ENCODE results near the gene DDX51. TPM values are rescaled to one million over a fixed set of nuclear protein-coding genes. Genes with fewer than 3 reads are reported as not detected.

Gene DDX51
- total RNA-seq, 1 donor from 2014 or later, result 10.2 TPM

DNA sequence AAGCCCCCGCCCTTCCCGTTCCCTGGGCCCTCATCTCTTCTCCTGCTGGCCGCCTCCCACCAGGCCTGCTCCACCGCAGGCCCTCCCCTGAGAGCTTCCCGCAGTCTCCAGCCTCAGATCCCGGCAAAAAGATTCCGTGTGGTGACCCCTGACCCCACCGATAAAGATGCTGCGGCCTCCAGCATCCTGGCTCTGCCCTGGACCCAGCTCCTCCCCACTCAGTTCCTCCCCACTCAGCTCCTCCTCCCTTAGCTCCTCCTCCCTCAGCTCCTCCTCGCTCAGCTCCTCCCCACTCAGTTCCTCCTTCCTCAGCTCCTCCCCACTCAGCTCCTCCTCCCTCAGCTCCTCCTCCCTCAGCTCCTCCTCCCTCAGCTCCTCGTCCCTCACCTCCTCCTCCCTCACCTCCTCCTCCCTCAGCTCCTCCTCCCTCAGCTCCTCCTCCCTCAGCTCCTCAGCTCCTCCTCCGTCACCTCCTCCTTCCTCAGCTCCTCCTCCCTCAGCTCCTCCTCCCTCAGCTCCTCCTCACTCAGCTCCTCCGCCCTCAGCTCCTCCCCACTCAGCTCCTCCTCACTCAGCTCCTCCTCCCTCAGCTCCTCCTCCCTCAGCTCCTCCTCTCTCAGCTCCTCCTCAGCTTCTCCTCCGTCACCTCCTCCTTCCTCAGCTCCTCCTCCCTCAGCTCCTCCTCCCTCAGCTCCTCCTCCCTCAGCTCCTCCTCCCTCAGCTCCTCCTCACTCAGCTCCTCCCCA is 17.1 kb upstream of the DDX51 start:
- Histone ChIP-seq H2AFZ (ENCODE audit: low read depth, low read length) (no peak overlapping the region), H4K20me1 (ENCODE audit: insufficient read depth, low read length) (peaks cover 40% of the 10 kb centered on the region), H3K27ac (ENCODE audit: low read depth, low read length) (no peak overlapping the region), H3K79me2 (ENCODE audit: insufficient read depth, low read length) (no peaks in the 10 kb centered on the region), H3K36me3 (ENCODE audit: insufficient read depth, low read length) (peaks cover 14% of the 10 kb centered on the region), H3K9ac (ENCODE audit: low read length) (no peak overlapping the region), H3K27me3 (ENCODE audit: insufficient read depth, low read length) (no peaks in the 10 kb centered on the region), H3K9me3 (ENCODE audit: insufficient read depth, low read depth, low read length) (peaks cover 20% of the 10 kb centered on the region), H3K4me3 (ENCODE audit: insufficient read depth, low read depth, low read length) (no peak overlapping the region), H3K4me1 (ENCODE audit: insufficient read depth, low read length) (peaks cover 11% of the 10 kb centered on the region), H3K4me2 (ENCODE audit: low read length) (no peak overlapping the region)
- DNase-seq (ENCODE audit: low read depth), result peak; percentile 34
- Mint-ChIP-seq H3K9me3 (ENCODE audit: unreplicated experiment) (peaks cover 2% of the 10 kb centered on the region), H3K4me3 (ENCODE audit: unreplicated experiment) (no peak overlapping the region), H3K4me1 (ENCODE audit: low read depth, unreplicated experiment) (no peaks in the 10 kb centered on the region), H3K36me3 (ENCODE audit: low read depth, unreplicated experiment) (peaks cover 3% of the 10 kb centered on the region), H3K27me3 (ENCODE audit: low read depth, unreplicated experiment) (peaks cover 17% of the 10 kb centered on the region), H3K27ac (ENCODE audit: unreplicated experiment) (no peak overlapping the region)
- no peak for FAIRE-seq
- no peak for TF ChIP-seq EZH2 (IDR thresholded peaks at IDR 0.05; ENCODE audit: insufficient read depth, low read length)
- TF ChIP-seq, protein P1, sequence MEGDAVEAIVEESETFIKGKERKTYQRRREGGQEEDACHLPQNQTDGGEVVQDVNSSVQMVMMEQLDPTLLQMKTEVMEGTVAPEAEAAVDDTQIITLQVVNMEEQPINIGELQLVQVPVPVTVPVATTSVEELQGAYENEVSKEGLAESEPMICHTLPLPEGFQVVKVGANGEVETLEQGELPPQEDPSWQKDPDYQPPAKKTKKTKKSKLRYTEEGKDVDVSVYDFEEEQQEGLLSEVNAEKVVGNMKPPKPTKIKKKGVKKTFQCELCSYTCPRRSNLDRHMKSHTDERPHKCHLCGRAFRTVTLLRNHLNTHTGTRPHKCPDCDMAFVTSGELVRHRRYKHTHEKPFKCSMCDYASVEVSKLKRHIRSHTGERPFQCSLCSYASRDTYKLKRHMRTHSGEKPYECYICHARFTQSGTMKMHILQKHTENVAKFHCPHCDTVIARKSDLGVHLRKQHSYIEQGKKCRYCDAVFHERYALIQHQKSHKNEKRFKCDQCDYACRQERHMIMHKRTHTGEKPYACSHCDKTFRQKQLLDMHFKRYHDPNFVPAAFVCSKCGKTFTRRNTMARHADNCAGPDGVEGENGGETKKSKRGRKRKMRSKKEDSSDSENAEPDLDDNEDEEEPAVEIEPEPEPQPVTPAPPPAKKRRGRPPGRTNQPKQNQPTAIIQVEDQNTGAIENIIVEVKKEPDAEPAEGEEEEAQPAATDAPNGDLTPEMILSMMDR (IDR thresholded peaks at IDR 0.05; ENCODE audit: insufficient read depth, low read depth, low read length), result no peak

- no peak for TF ChIP-seq EZH2 (IDR thresholded peaks at IDR 0.05; ENCODE audit: insufficient read depth, low read length)
- TF ChIP-seq, protein P1 (IDR thresholded peaks at IDR 0.05; ENCODE audit: insufficient read depth, low read depth, low read length), result no peak
These were observed 16.5 kb upstream of the DDX51 start for GRCh38 chr12:132160601-132161035.

GRCh38 chr12:132160016-132160415 is 15.9 kb upstream of the DDX51 start:
- TF ChIP-seq EZH2 (IDR thresholded peaks at IDR 0.05; ENCODE audit: insufficient read depth, low read length), result no peak
- TF ChIP-seq, protein P1 (IDR thresholded peaks at IDR 0.05; ENCODE audit: insufficient read depth, low read depth, low read length), result no peak
- Mint-ChIP-seq H3K27me3 (ENCODE audit: low read depth, unreplicated experiment) (peaks cover 17% of the 10 kb centered on the region), H3K27ac (ENCODE audit: unreplicated experiment) (peak overlapping the region; percentile 92), H3K4me3 (ENCODE audit: unreplicated experiment) (no peak overlapping the region), H3K36me3 (ENCODE audit: low read depth, unreplicated experiment) (peaks cover 3% of the 10 kb centered on the region), H3K9me3 (ENCODE audit: unreplicated experiment) (peaks cover 2% of the 10 kb centered on the region), H3K4me1 (ENCODE audit: low read depth, unreplicated experiment) (no peaks in the 10 kb centered on the region)
- Histone ChIP-seq H3K4me3 (ENCODE audit: insufficient read depth, low read depth, low read length) (no peak overlapping the region), H3K79me2 (ENCODE audit: insufficient read depth, low read length) (no peaks in the 10 kb centered on the region), H2AFZ (ENCODE audit: low read depth, low read length) (no peak overlapping the region), H4K20me1 (ENCODE audit: insufficient read depth, low read length) (peaks cover 51% of the 10 kb centered on the region), H3K36me3 (ENCODE audit: insufficient read depth, low read length) (peaks cover 15% of the 10 kb centered on the region), H3K27me3 (ENCODE audit: insufficient read depth, low read length) (no peaks in the 10 kb centered on the region), H3K4me2 (ENCODE audit: low read length) (no peak overlapping the region), H3K9me3 (ENCODE audit: insufficient read depth, low read depth, low read length) (peaks cover 27% of the 10 kb centered on the region), H3K4me1 (ENCODE audit: insufficient read depth, low read length) (peaks cover 11% of the 10 kb centered on the region), H3K9ac (ENCODE audit: low read length) (no peak overlapping the region), H3K27ac (ENCODE audit: low read depth, low read length) (no peak overlapping the region)
- DNase-seq (ENCODE audit: low read depth), result no peak
- FAIRE-seq, result no peak

More at GRCh38 chr12:132160601-132161035, 16.5 kb upstream of the DDX51 start:
- H3K36me3 ChIP-seq (ENCODE audit: insufficient read depth, low read length), result peaks cover 15% of the 10 kb centered on the region
- peaks cover 26% of the 10 kb centered on the region for H3K9me3 ChIP-seq (ENCODE audit: insufficient read depth, low read depth, low read length)
- H3K79me2 ChIP-seq (ENCODE audit: insufficient read depth, low read length), result no peaks in the 10 kb centered on the region
- Mint-ChIP-seq H3K36me3 (ENCODE audit: low read depth, unreplicated experiment) (peaks cover 3% of the 10 kb centered on the region), H3K9me3 (ENCODE audit: unreplicated experiment) (peaks cover 2% of the 10 kb centered on the region), H3K27ac (ENCODE audit: unreplicated experiment) (no peak overlapping the region), H3K4me3 (ENCODE audit: unreplicated experiment) (no peak overlapping the region), H3K4me1 (ENCODE audit: low read depth, unreplicated experiment) (no peaks in the 10 kb centered on the region), H3K27me3 (ENCODE audit: low read depth, unreplicated experiment) (peaks cover 17% of the 10 kb centered on the region)
- DNase-seq (ENCODE audit: low read depth) (no peak), FAIRE-seq (no peak)
- peaks cover 46% of the 10 kb centered on the region for H4K20me1 ChIP-seq (ENCODE audit: insufficient read depth, low read length)
- peaks cover 11% of the 10 kb centered on the region for H3K4me1 ChIP-seq (ENCODE audit: insufficient read depth, low read length)
- no peak overlapping the region for H3K27ac ChIP-seq (ENCODE audit: low read depth, low read length)
- H3K4me3 ChIP-seq (ENCODE audit: insufficient read depth, low read depth, low read length), result no peak overlapping the region
- no peak overlapping the region for H2AFZ ChIP-seq (ENCODE audit: low read depth, low read length)
- H3K27me3 ChIP-seq (ENCODE audit: insufficient read depth, low read length), result no peaks in the 10 kb centered on the region
- no peak overlapping the region for H3K9ac ChIP-seq (ENCODE audit: low read length)
- H3K4me2 ChIP-seq (ENCODE audit: low read length), result no peak overlapping the region

Data from astrocyte (in vitro differentiated cells and primary cell).